ENCODE data around the gene C2CD4C.
"Not testable (repeated sequence)": the region's sequence is repeated elsewhere in the genome, so short reads cannot be mapped to it uniquely, and the experiment has no call there.

Gene C2CD4C

GRCh38 chr19:388691-389090 lies 20.3 kb downstream of the C2CD4C start:
- H3K4me3 ChIP-seq (ENCODE audit: low read depth, low read length) = no peak overlapping the region
- no peak for TF ChIP-seq CTCF (IDR thresholded peaks at IDR 0.05; ENCODE audit: borderline replicate concordance, insufficient read depth, low read depth, low read length)

- no peak for TF ChIP-seq CTCF (IDR thresholded peaks at IDR 0.05; ENCODE audit: borderline replicate concordance, insufficient read depth, low read depth, low read length)
- no peak overlapping the region for H3K4me3 ChIP-seq (ENCODE audit: low read depth, low read length)
Measured at GRCh38 chr19:387777-388176, 21.2 kb downstream of the C2CD4C start.

GRCh38 chr19:386632-387301 lies 22.2 kb downstream of the C2CD4C start:
- H3K4me3 ChIP-seq (ENCODE audit: low read depth, low read length) = not testable (repeated sequence)

- H3K4me3 ChIP-seq (ENCODE audit: low read depth, low read length) = not testable (repeated sequence)
Measured at GRCh38 chr19:386189-386588, 22.8 kb downstream of the C2CD4C start.

- TF ChIP-seq CTCF (IDR thresholded peaks at IDR 0.05; ENCODE audit: borderline replicate concordance, insufficient read depth, low read depth, low read length) = no peak
- H3K4me3 ChIP-seq (ENCODE audit: low read depth, low read length) = no peak overlapping the region
Measured at GRCh38 chr19:384799-385169, 24.2 kb downstream of the C2CD4C start.

- H3K4me3 ChIP-seq (ENCODE audit: low read depth, low read length) = no peak overlapping the region
Measured at GRCh38 chr19:383922-384798, 24.8 kb downstream of the C2CD4C start.

GRCh38 chr19:383040-383439 lies 25.9 kb downstream of the C2CD4C start:
- no peak overlapping the region for H3K4me3 ChIP-seq (ENCODE audit: low read depth, low read length)
- no peak for TF ChIP-seq CTCF (IDR thresholded peaks at IDR 0.05; ENCODE audit: borderline replicate concordance, insufficient read depth, low read depth, low read length)

More at GRCh38 chr19:383922-384798, 24.8 kb downstream of the C2CD4C start:
- peak; percentile 25; the same call in 1 of the 2 replicates for TF ChIP-seq CTCF (IDR thresholded peaks at IDR 0.05; ENCODE audit: borderline replicate concordance, insufficient read depth, low read depth, low read length)

GRCh38 chr19:382578-382977 lies 26.4 kb downstream of the C2CD4C start:
- not testable (repeated sequence) for H3K4me3 ChIP-seq (ENCODE audit: low read depth, low read length)

- H3K4me3 ChIP-seq (ENCODE audit: low read depth, low read length) = not testable (repeated sequence)
Measured at GRCh38 chr19:381901-382300, 27.0 kb downstream of the C2CD4C start.

GRCh38 chr19:380618-381219 lies 28.2 kb downstream of the C2CD4C start:
- H3K4me3 ChIP-seq (ENCODE audit: low read depth, low read length) = not testable (repeated sequence)
